NCI-H2107 (cell line): ENCODE data around the gene RASSF6.
"Not testable (repeated sequence)": the region's sequence is repeated elsewhere in the genome, so short reads cannot be mapped to it uniquely, and the experiment has no call there.

ENCODE experiments used
- DNase-seq: peaks from one replicate; lab custom pipeline; 2025; lab: John Stamatoyannopoulos, UW

Gene RASSF6

DNA sequence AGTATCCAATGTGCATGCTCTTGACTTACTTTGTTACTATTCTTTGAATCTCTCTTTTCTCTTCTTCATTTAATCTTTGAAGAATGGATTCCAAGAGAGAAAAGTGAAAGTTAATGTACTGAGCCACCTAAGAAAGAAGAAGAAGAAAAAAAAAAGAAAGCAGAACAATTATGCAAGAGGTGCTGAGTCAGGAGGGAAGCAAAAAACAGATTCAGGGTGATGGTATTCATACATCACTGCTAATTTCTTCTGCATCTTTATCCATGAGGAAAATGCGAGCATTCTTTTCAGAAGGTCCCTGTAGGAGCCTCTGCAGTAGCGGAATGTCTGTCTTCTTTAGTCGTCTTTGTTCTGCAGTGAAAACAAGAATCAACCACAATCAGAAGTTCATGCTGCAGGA lies 43.9 kb downstream of the RASSF6 start:
- DNase-seq, result no peak

- DNase-seq, result no peak
Measured at GRCh38 chr4:73575660-73576059, 44.6 kb downstream of the RASSF6 start.

DNA sequence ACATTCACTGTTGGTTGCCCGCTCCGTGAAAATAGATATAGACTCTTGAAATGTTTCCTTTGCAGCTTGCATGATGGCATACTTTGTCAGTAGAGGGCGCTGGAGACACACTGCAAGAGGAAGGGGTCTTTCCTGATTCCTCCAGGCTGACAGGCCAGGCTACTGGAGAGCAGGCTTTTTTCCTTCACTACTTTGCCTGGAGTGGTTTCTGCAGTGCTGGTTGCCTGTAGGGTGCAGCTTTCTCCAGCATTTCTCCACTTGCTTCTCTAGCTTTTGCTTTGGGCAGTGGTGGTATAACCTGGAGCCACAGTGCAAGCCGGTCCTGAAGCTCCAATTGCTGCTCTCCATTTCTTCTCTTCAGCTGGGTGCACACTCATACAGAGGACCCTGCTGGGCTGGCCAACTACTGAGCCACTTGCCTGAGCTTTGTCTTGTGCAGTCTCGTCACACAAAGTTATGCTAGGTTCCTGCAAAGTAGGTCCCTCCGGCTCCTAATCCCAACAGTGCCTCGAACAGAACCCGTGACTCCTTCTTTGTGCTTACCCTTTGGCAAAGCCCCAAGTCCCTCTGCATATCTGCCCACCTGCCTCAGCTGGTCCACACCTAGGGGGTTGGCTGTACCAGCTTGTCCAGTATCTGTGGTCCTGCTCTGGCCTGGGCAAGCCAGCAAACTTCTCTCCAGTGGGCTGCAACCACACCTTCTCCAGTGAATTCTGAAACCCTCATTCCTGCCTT lies 46.3 kb downstream of the RASSF6 start:
- peak; percentile 71 for DNase-seq

DNA sequence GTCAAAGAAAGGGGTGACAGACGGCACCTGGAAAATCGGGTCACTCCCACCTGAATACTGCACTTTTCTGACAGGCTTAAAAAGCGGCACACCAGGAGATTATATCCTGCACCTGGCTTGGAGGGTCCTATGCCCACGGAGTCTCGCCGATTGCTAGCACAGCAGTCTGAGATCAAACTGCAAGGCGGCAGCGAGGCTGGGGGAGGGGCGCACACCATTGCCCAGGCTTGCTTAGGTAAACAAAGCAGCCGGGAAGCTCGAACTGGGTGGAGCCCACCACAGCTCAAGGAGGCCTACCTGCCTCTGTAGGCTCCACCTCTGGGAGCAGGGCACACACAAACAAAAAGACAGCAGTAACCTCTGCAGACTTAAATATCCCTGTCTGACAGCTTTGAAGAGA lies 69.4 kb downstream of the RASSF6 start:
- DNase-seq, result not testable (repeated sequence)

DNA sequence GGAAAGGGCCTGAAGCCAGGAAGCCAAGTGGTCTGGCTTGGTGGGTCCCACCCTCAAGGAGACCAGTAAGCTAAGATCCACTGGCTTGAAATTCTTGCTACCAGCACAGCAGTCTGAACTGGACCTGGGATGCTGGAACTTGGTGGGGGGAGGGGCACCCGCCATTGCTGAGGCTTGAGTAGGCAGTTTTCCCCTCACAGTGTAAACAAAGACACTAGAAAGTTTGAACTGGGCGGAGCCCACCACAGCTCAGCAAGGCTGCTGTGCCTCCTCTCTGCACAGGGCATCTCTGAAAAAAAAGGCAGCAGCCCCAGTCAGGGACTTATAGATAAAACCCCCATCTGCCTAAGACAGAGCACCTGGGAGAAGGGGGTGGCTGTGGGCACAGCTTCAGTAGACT lies 75.6 kb downstream of the RASSF6 start:
- DNase-seq, result no peak

- DNase-seq, result no peak
Measured at GRCh38 chr4:73541251-73541650, 79.0 kb downstream of the RASSF6 start.

DNA sequence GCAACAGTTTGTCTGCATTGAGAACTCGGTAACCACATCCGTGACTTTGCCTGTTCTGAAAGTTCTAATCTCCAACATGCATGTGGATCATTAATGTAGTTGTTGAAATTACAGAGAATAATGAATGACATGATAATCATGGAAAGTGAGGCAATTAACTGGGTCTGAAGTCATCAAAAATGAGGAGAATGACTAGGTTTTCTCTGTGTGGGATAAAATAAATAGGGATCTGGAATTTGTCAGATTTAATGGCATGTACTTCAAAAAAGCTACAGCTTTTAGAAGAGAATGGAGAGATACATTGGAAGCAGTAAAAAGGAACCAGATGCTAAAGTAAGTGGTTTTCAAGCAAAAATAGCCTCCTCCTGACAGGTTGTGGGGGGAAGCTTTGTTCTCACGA lies 79.4 kb downstream of the RASSF6 start:
- DNase-seq, result no peak

GRCh38 chr4:73539386-73539785 lies 80.8 kb downstream of the RASSF6 start:
- no peak for DNase-seq

DNA sequence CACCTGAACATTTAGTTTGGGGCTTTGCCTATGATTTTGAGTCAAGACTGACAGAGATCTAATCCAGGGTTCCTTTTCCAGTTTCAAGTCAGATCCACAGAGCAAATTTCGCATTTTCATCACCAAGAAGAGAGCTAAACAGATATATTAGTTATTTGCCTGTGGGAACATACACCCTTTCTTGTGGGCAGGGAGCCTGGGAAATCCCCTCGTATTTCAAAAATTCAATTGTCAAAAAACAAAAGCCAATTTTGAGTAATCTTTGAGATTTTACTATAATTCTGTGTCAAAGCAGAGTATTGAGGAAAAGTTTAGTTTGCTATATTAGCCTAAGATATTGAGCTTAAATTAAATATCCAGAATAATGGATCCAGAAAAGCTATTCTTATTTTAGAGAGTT lies 82.1 kb downstream of the RASSF6 start:
- no peak for DNase-seq

DNA sequence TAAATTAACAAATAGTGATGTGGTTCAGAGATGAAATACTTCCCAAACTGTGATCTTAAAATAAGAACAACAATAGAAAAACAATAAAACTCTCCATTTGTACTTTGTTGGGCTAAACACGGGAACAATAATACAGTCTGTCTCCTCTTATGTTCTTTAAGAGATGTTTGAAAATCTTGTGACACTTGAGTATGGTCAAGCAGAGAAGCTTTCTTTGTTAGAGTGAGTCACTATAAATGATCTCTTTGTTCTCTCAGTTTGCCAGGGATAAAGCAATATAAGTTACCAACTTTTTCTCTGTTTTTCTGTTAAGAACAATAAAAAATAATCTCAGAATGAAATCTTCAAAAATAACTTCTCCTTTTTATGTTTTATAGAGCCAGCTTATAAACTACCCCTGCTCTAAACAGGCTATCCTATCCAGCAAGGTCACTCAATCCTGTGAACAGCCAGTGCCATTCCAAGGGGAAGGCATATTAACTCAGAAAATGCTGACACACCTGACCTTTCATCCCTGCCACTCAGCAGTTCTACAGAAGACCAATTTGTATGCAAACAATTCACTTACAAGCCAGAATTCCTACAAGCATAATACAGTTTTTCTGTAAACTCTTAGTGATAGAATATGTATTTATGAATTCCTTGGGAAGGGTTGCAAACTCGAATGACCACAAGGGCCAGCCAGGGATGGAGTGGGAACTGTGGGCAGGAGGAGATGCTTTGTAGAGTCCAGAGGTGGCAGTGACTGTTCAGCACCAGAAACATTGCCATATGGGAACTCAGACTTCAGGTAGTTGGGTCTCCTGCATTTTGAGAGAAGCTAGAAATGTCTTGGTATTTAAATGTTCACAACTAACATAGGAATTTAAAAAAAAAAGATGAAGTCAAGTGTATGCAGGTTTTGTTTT lies 86.5 kb downstream of the RASSF6 start:
- DNase-seq, result no peak

DNA sequence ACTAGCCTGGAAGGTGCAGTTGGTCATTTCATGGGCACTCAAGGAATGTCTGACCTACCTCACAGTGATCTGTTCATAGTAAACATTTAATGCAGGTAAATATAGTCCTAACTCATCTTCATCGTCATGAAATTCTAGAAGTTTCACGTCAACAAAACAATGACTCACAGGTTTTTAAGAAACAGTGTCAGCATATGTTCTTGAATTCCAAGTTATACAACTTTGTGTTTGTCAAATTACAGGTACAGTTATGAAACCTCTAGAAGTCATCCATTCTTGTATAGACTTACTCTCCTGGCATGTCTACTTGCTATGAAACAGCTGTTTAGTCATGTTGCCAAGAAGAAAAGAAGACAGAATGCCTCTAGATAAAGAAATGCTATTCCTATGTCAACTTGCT lies 92.1 kb downstream of the RASSF6 start:
- no peak for DNase-seq

DNA sequence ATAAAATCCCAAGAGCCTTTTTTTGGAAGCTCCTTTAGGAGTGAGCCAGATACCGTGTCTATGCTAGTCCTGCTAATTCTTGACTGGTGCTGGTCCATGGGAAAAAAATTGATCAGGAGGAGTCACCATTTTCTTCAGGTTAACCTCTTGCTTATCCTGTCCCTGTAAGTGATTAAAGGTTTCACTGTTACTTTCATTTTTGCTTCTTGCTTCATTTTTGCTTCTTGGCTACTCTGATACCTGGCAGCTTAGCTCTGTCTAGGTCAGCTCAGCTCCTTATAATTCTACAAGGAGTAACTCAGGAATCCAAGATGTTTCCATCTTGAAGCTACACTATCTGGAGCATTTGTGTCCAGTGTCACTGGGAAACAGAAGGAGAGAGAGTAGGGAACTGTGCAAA lies 93.0 kb downstream of the RASSF6 start:
- no peak for DNase-seq

- no peak for DNase-seq
Measured at GRCh38 chr4:73525611-73526010, 94.6 kb downstream of the RASSF6 start.

DNA sequence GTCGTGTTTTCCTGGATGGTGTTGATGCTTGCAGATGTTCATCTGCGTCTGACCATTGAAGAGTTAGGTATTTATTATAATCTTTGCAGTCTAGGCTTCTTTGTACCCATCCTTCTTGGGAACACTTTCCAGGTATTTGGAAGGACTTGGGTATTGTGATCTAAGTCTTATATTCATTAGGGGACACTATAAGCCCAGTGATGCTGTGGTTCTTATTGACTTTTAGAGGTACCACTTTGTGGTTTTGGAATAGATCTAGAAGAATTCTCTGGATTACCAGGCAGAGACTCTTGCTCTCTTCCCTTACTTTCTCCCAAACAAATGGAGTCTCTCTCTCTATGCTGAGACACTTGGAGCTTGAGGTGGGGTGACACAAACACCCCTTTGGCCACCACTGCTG lies 97.1 kb downstream of the RASSF6 start:
- no peak for DNase-seq
